Urinary bladder (tissue), 4 donors: Measurements from ENCODE around the gene WFDC5. TPM values are rescaled to one million over a fixed set of nuclear protein-coding genes. Genes with fewer than 3 reads are reported as not detected.

Experiments used
- DNase-seq: peaks from one replicate; pipeline ENCODE4 v3.0.0-alpha.2; 2015; ENCODE audit errors: extremely low spot score
- H3K27ac ChIP-seq: one replicate; pipeline ENCODE4 v1.5.1; 2013; ENCODE audit warnings: low read depth, mild to moderate bottlenecking, moderate library complexity
- H3K36me3 ChIP-seq: one replicate; pipeline ENCODE4 v1.6.1; 2013; ENCODE audit warnings: mild to moderate bottlenecking, moderate library complexity; ENCODE audit not compliant: insufficient read depth
- H3K4me1 ChIP-seq: one replicate; pipeline ENCODE4 v1.6.1; 2013; ENCODE audit warnings: mild to moderate bottlenecking, moderate library complexity; ENCODE audit not compliant: insufficient read depth
- H3K4me3 ChIP-seq: one replicate; pipeline ENCODE4 v1.5.1; 2013; ENCODE audit warnings: low read depth, low read length
- WGBS: extraction: QIAGEN DNeasy Blood & Tissue Kit; methylation state at CpG from one replicate; pipeline ENCODE4 v1.1.7; 2013; 5-methylcytosine and 5-hydroxymethylcytosine counted together
- polyA plus RNA-seq: library from polyadenylated mRNA; stranded (reverse); fragments of 200-250 nt; gene quantifications from one replicate; pipeline ENCODE4 v1.2.3, GENCODE V29; 2013
- total RNA-seq: library from RNA; depleted of rRNA; stranded (reverse); fragments of >200 nt; gene quantifications from one replicate; pipeline ENCODE4 v1.2.3, GENCODE V29; 2014
- donor health status: healthy with polysubstance abuse.
- donor health status: healthy.

WFDC5 gene
- total and polyA plus RNA-seq, 2 donors, result 0.26 to 0.27 TPM

DNA sequence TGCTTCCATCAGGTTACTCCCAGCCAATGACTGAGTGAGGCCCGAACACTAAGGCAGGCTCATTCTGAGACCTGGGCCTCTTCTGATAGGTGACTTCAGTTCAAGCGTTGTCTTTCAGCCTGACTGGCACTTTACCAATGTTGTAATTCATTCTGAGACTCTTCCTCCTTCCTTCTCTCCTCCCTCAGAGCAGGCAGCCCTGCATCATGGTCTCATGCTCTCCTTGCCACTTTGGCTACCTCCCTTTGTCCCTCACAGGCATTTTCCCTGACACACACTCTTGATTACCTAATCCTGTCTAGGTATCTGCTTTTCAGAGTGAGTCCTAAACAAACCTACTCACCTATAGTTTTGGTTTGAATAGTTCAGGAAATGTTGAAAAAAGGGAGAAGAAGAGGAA lies 21.9 kb upstream of the WFDC5 start:
- Histone ChIP-seq H3K4me1 (no peaks in the 10 kb centered on the region), H3K4me3 (no peak overlapping the region), H3K27ac (no peak overlapping the region), H3K36me3 (no peaks in the 10 kb centered on the region)
- WGBS, result 40% methylated on average over 2 of the region's 2 CpGs
- no peak for DNase-seq

- Histone ChIP-seq H3K4me1 (no peaks in the 10 kb centered on the region), H3K4me3 (no peak overlapping the region), H3K27ac (no peak overlapping the region), H3K36me3 (no peaks in the 10 kb centered on the region)
- no peak for DNase-seq
- 78% methylated on average over 2 of the region's 2 CpGs for WGBS
Measured at GRCh38 chr20:45128099-45128498, 13.1 kb upstream of the WFDC5 start.

GRCh38 chr20:45124365-45124764 lies 9.4 kb upstream of the WFDC5 start, which contains the start of gene WFDC12:
Gene WFDC12 (minus strand): TSS chr20:45124465. CDS start chr20:45124447, 18 bp downstream.
- Histone ChIP-seq H3K36me3 (no peaks in the 10 kb centered on the region), H3K4me1 (no peaks in the 10 kb centered on the region), H3K27ac (no peak within 1 kb of the TSS), H3K4me3 (no peak within 1 kb of the TSS)
- no peak for DNase-seq
- whole genome bisulfite sequencing, result 83% methylated on average over 6 of the region's 6 CpGs

- DNase-seq, result no peak
- H3K27ac ChIP-seq, result no peak overlapping the region
- 92% methylated on average over 2 of the region's 2 CpGs for WGBS
- H3K4me3 ChIP-seq, result no peak overlapping the region
- no peaks in the 10 kb centered on the region for H3K36me3 ChIP-seq
- H3K4me1 ChIP-seq, result no peaks in the 10 kb centered on the region
Measured at GRCh38 chr20:45121388-45121787, 6.4 kb upstream of the WFDC5 start.

DNA sequence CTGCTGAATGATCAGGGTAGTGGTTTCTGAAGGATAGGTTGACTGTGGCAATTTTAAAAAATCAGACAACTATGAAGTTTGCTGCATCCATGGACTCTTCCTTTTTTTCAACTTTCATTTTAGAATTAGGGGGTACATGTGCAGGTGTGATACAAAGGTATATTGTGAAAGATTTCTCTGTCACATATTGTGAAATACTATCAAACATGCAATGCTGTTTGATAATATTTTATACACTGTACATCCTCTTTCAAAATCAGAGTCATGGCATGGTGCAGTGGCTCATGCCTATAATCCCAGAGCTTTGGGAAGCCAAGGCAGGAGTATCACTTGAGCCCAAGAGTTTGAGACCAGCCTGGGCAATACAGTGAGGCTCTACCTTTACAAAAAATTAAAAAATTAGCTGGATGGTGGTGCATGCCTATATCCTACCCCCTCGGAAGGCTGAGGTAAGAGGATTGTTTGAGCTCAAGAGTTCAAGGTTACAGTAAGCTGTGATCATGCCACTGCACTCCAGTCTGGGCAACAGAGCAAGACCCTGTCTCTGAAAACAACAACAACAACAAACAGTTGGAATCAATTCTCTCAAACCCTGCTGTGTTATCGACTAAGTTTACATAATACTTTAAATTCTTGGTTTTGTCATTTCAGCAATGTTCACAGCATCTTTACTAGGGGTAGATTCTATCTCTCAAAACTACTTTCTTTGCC lies 4.7 kb upstream of the WFDC5 start:
- Histone ChIP-seq H3K4me1 (no peaks in the 10 kb centered on the region), H3K27ac (no peak overlapping the region), H3K36me3 (no peaks in the 10 kb centered on the region), H3K4me3 (no peak overlapping the region)
- WGBS, result 80% methylated on average over 2 of the region's 2 CpGs
- no peak for DNase-seq

DNA sequence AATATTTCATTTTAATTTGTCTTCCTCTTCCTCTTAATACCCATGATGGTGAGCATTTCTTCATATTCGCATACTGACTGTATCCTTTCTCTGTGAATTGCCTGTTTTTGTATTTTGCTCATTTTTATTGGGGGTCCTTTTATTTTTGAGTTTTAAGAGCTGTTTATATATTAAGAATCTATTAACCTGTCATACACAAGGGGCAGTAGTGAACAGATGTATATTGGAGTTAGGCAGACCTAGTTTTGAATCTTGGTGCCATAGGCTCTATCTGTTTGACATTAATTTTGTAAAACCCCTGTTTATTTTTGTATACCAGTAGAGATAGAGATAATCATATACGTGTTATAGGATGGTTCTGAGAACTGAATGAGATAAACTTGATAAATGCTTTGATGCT lies 3.1 kb upstream of the WFDC5 start:
- no peak overlapping the region for H3K27ac ChIP-seq
- H3K4me1 ChIP-seq, result no peaks in the 10 kb centered on the region
- WGBS, result 75% methylated on average over 2 of the region's 2 CpGs
- no peak for DNase-seq
- no peak overlapping the region for H3K4me3 ChIP-seq
- no peaks in the 10 kb centered on the region for H3K36me3 ChIP-seq

DNA sequence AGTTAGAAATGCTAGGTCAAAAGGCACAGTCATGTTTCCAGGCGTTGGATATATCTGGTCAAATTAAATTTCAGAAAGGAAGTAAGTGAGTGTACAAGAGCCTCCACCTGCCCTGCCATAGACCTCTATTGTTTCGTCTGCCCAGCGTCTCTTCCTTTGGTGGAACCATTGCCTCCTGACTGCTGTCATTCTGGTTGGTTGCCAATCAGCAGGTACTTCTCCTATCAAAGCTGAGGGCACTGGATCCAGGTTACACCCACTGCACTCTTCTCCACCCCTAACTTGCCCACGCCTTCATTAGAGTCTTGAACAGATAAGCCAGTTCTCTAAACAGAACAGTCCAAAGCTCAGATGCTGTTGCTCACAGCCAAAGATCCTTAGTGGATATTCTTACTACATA lies 2.6 kb upstream of the WFDC5 start:
- 64% methylated on average over 4 of the region's 4 CpGs for WGBS
- H3K4me1 ChIP-seq, result no peaks in the 10 kb centered on the region
- H3K4me3 ChIP-seq, result no peak overlapping the region
- DNase-seq, result no peak
- no peak overlapping the region for H3K27ac ChIP-seq
- no peaks in the 10 kb centered on the region for H3K36me3 ChIP-seq

DNA sequence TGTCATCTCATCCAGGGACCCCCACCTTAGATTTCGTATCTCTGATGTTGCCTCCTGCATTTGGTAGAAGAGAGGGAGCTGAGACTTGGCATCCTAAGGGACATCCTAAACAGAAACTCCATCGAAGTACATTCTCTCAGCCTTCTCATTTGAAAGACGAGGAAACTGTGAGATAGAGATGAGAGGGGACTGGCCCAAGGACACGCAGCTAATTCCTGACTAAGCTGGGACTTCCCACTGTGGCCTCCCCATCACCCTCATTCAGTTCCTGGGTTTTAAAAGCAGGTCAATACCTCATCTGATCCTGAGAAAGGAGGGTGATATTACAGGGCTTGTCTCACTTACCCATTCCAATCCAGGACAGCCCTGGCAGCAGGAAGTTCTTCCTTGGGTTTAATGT lies 855 bp upstream of the WFDC5 start:
- WGBS, result 78% methylated on average over 4 of the region's 4 CpGs
- no peaks in the 10 kb centered on the region for H3K36me3 ChIP-seq
- H3K27ac ChIP-seq, result no peak overlapping the region
- H3K4me3 ChIP-seq, result no peak overlapping the region
- no peak for DNase-seq
- no peaks in the 10 kb centered on the region for H3K4me1 ChIP-seq

- DNase-seq, result no peak
- no peak overlapping the region for H3K4me3 ChIP-seq
- H3K36me3 ChIP-seq, result no peaks in the 10 kb centered on the region
- no peak overlapping the region for H3K27ac ChIP-seq
- H3K4me1 ChIP-seq, result no peaks in the 10 kb centered on the region
- WGBS, result 67% methylated on average over 3 of the region's 3 CpGs
Measured at GRCh38 chr20:45115386-45115774, 406 bp upstream of the WFDC5 start.

- DNase-seq, result no peak
- no peaks in the 10 kb centered on the region for H3K36me3 ChIP-seq
- H3K4me3 ChIP-seq, result no peak overlapping the region
- 87% methylated on average over 3 of the region's 3 CpGs for WGBS
- H3K4me1 ChIP-seq, result no peaks in the 10 kb centered on the region
- H3K27ac ChIP-seq, result no peak overlapping the region
Measured at GRCh38 chr20:45113865-45114264, 1.1 kb downstream of the WFDC5 start.

DNA sequence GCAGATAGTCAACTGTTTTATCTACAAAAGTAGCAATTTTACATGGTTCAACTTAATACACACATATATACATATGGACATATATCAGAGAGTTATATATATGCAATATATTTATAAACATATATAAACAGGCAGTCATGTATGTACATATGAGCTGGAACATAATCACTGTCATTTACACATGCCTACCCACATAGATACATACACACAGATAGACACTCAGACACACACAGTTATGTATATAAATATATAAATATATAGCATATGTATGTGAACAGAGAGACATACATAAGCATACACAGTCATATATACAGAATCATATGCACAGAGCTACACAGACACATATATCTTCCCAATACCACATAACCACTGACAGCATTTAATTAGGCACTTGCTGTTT lies 2.2 kb downstream of the WFDC5 start:
- Histone ChIP-seq H3K4me3 (no peak overlapping the region), H3K4me1 (no peaks in the 10 kb centered on the region), H3K36me3 (no peaks in the 10 kb centered on the region), H3K27ac (no peak overlapping the region)
- DNase-seq, result no peak

GRCh38 chr20:45111799-45112471 lies 3.0 kb downstream of the WFDC5 start:
- H3K27ac ChIP-seq, result no peak overlapping the region
- WGBS, result 49% methylated on average over 17 of the region's 17 CpGs
- H3K36me3 ChIP-seq, result no peaks in the 10 kb centered on the region
- H3K4me1 ChIP-seq, result no peaks in the 10 kb centered on the region
- DNase-seq, result no peak
- H3K4me3 ChIP-seq, result no peak overlapping the region

- Histone ChIP-seq H3K27ac (no peak overlapping the region), H3K36me3 (no peaks in the 10 kb centered on the region), H3K4me1 (no peaks in the 10 kb centered on the region), H3K4me3 (no peak overlapping the region)
- WGBS, result 77% methylated on average over 11 of the region's 11 CpGs
- no peak for DNase-seq
Measured at GRCh38 chr20:45111285-45111684, 3.7 kb downstream of the WFDC5 start.

DNA sequence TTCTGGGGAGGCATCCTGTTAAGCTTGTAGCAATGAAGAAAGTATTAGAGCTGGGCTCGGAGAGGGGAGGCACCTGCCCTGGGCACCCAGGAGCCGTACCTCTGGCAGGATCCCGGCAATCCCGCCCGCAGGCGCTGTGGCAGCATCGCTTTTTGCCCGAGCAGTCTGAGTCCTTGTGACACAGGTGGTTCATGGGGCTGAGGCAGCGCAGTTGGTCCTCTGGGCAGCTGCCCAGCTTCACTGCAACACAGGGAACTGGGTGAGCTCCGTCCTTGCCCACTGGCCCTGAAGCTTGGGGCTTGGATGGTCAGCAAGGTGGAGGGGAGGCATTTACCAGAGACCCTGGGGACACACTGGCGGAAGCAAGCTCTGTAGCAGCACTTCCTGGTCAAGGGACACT lies 4.7 kb downstream of the WFDC5 start:
- Histone ChIP-seq H3K4me3 (no peak overlapping the region), H3K36me3 (no peaks in the 10 kb centered on the region), H3K4me1 (no peaks in the 10 kb centered on the region), H3K27ac (no peak overlapping the region)
- DNase-seq, result no peak
- 88% methylated on average over 11 of the region's 11 CpGs for WGBS
